ENCODE measurements around the gene TEC.

Gene TEC

DNA sequence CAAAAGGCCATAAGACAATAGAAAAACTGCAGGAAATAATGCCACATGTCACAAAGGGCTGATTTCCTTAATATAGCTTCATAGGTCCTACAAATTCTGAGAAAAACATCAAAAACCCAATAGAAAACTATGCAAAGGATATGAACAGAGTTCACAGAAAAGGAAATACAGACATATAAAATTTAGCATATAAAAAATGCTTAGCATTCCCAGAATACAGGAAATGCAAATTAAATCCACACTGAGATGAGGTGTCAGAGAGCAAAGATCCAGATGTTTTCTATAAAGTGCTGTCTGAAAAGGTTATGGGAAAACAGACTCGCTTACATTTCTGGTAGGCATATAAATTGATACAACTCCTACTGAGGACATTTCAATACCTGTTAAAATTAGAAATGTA is 169.4 kb downstream of the TEC start:
- H3K27ac ChIP-seq: no peak overlapping the region
- TF ChIP-seq ZFX (IDR thresholded peaks at IDR 0.05): no peak
- no peak for TF ChIP-seq CTCF (conservative IDR thresholded peaks at IDR 0.05)

DNA sequence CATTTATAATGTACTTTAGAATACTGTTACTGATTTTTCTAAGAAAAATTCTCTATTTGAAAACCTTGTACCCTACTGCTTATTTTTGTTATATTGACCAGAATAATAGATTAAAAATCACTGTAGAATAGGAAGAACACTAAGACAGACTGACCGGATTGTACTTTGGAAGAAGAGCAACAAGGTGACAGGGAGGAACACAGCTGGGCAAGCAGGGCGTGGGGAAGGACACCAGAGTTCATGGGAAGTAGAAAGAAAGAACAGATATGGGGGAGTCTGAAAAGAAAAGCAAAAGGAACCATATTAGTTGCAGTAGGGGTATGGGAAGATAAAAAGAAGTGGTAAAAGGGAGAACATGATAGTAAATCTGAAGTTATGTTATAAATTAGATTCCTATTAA is 174.2 kb downstream of the TEC start:
- TF ChIP-seq ZFX (IDR thresholded peaks at IDR 0.05): no peak
- no peak for TF ChIP-seq CTCF (conservative IDR thresholded peaks at IDR 0.05)
- no peak overlapping the region for H3K27ac ChIP-seq

DNA sequence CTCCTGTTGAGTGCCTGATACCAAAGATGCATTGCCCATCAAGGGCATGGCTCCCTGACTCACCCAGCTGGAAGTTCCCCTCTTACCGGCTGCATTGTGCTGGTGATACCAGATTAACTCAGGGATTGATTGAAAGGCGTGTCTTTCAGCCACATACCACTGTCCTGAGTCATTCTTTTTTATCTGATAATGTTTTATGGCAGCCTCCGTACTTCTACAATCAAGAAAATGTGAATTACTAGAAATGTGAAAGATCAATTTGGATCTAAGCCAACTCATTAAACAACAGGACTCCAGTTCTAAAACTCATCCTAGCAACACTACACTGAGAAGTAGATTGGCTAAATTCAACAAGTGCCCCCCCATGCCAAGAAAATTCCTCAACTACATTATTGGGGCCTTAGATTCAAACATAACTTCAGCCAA is 175.6 kb downstream of the TEC start:
- H3K27ac ChIP-seq: no peak overlapping the region
- TF ChIP-seq ZFX (IDR thresholded peaks at IDR 0.05): no peak
- no peak for TF ChIP-seq CTCF (conservative IDR thresholded peaks at IDR 0.05)

DNA sequence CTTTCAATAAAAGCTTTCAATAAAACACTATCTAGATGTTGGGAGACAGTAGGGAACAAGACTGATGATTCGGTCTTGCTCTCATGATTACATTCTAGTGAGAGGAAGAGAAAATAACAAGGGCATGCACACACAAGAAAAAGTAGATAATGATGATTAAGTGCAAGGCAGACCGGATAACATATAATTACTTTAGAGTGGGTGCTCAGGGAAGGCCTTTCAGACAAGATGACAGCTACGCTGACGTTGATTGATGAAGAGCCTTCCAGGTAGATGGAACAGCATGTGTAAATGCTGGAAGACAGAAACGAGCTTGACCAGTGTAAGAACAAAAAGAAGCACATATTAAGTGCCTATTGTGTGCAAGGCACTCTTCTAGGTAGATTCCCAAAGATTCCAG is 179.0 kb downstream of the TEC start:
- no peak overlapping the region for H3K27ac ChIP-seq
- no peak for TF ChIP-seq ZFX (IDR thresholded peaks at IDR 0.05)
- TF ChIP-seq CTCF (conservative IDR thresholded peaks at IDR 0.05): no peak

DNA sequence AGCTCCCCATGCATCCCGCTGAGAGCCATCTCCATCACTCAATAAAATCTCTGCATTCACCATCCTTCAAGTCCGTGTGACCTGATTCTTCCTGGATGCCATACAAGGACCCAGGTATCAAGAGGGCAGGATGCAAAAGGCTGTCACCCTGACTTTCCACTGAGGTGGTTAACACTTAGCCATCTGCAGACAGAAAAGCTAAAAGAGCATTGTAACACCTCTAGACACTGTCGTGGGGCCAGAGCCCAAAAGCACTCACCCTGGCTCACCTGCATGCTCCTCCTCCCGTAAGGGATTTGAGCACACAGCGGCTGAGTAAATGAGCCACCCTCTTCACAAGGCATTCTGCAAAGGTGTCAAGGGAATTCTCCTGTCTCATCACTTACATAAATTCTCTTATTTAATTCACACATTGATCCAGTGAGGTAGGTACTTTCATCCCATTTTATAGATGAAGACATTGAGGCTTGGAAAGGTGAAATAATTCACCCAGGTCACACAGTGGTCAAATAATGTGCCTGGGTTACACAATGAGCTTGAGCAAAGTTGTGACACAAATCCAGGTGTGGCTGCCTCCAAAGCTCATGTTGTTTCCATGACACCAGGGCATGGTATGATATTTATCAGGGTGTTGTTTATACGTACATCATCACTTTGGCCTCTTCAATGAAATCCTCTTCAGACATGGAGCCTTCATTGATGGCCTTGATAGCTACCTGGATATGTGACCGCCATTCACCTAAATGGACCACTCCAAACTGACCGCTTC is 183.6 kb downstream of the TEC start:
- H3K27ac ChIP-seq: no peak overlapping the region
- TF ChIP-seq CTCF (conservative IDR thresholded peaks at IDR 0.05): no peak
- TF ChIP-seq ZFX (IDR thresholded peaks at IDR 0.05): no peak

Data from C4-2B (cell line).